HUDEP-2 (cell line): ENCODE data around the gene CD3G.
A peak's percentile ranks its signal among the peaks of the same experiment; 100 is the strongest.
"Not testable (repeated sequence)": the region's sequence is repeated elsewhere in the genome, so short reads cannot be mapped to it uniquely, and the experiment has no call there.

Source experiments
- DNase-seq, 76 experiments: peaks; one replicate each; lab custom pipeline; 2025; ENCODE audit not compliant: unreplicated experiment in 76 of 76; lab: John Stamatoyannopoulos, UW

The CD3G gene

GRCh38 chr11:118373263-118373662 lies 29.1 kb downstream of the CD3G start:
- no peak for DNase-seq

- DNase-seq = no peak
Observed at GRCh38 chr11:118373871-118374270, 29.7 kb downstream of the CD3G start.

- no peak for DNase-seq
Observed at GRCh38 chr11:118374729-118375128, 30.6 kb downstream of the CD3G start.

- DNase-seq = no peak
Observed at GRCh38 chr11:118375978-118376377, 31.8 kb downstream of the CD3G start.

GRCh38 chr11:118379497-118379896 lies 35.4 kb downstream of the CD3G start:
- DNase-seq = no peak

GRCh38 chr11:118380571-118380970 lies 36.4 kb downstream of the CD3G start:
- no peak for DNase-seq

- no peak for DNase-seq
Observed at GRCh38 chr11:118382954-118383353, 38.8 kb downstream of the CD3G start.

DNA sequence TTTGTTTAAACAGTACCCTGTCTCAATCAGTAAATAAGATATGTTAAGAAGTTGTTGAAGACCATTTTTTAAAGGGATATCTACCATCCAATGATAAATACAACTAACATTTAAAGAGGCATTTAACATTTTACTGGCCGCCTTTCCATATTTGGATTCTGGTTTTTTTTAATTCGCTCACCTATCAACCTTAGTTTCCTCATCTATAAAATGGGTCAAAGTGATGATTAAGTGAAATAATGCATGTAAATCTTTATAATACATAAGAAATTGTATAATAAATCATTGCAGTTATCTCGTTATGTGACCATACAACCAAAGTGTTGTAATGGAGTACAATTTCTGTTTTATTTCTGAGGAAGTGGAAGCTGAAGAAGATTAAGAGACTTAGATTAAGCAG lies 39.5 kb downstream of the CD3G start:
- no peak for DNase-seq

- no peak for DNase-seq
Observed at GRCh38 chr11:118396097-118396501, 52.0 kb downstream of the CD3G start.

- DNase-seq = no peak
Observed at GRCh38 chr11:118397448-118397847, 53.3 kb downstream of the CD3G start.

GRCh38 chr11:118398791-118399559 lies 54.8 kb downstream of the CD3G start:
- peak in 1 of 76 experiments; percentile 10 for DNase-seq

GRCh38 chr11:118401151-118401879 lies 57.2 kb downstream of the CD3G start, which contains the start of gene ATP5MG:
Gene ATP5MG, plus strand, starts transcription at chr11:118401606. Its CDS starts 60 bp downstream, at chr11:118401666.
- DNase-seq = peak in 75 of 76 experiments; percentile 23 to 95 (median 85)

DNA sequence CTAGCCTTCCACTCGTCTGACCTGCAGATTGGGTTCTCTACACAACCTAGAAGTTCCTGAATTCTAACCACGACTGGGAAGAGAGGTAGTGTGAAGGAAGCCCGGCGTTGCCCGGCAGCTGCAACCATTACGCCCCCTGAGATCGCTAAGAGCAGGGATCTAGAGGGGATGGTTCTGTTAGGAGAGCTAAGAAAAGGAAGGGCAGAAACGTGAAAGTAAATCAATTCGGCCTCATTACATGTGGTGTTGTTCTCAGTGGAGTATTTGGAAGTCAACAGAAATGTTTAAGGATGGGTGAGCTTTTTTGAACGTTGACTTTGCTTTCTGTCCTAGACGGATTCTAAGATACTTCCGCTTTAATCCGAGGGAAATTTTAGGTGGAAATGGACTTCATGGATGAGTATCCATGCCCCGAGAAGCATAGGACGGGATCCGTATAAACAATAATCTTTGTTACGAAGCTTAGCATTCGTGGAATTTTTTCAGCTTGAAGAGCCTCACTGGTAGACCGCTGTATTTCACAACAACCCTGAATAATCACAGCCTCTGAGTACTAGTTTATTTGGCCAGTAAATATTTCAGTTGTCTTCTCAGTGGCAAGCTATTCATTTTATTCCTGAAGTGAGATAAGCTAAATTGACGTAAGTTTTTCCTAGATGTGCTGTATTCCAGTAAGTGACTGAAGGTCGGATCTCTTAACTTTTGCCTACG lies 57.9 kb downstream of the CD3G start:
- DNase-seq = no peak

DNA sequence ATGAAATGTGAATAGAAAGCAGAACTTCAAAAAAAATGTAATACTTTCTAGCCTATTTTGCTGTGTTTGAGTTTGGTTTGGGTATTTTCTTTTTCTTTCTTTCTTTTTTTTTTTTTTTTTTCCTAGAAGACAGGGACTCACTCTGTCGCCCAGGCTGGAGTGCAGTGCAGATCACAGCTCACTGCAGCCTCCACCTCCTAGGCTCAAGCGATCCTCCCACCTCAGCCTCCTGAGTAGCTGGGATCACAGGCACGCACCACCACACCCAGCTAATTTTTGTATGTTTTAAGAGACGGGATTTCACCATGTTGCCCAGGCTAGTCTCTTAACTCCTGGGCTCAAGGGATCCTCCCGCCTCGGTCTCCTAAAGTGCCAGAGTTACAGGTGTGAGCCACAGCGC lies 58.5 kb downstream of the CD3G start:
- DNase-seq = not testable (repeated sequence)
